AG10803 (cell line): ENCODE results near the gene LIMS1.

ENCODE experiments used
- DNase-seq: peaks from one replicate; pipeline ENCODE4 v3.0.0; 2010; ENCODE audit warnings: low read depth
- H3K4me3 ChIP-seq: 2 replicates; pipeline ENCODE4 v1.5.1; 2011; ENCODE audit warnings: mild to moderate bottlenecking, low read length, control low read depth
- CTCF ChIP-seq: conservative IDR thresholded peaks from 2 replicates; pipeline ENCODE4 v1.5.1; 2011; ENCODE audit warnings: mild to moderate bottlenecking, low read length, control low read depth, inconsistent platforms

Gene LIMS1

GRCh38 chr2:108604196-108604595, 69.9 kb downstream of the LIMS1 start:
- TF ChIP-seq CTCF, result no peak
- no peak for DNase-seq
- no peak overlapping the region for H3K4me3 ChIP-seq

GRCh38 chr2:108605947-108606346, 71.7 kb downstream of the LIMS1 start:
- DNase-seq, result no peak
- TF ChIP-seq CTCF, result no peak
- no peak overlapping the region for H3K4me3 ChIP-seq

GRCh38 chr2:108607706-108608301, 73.5 kb downstream of the LIMS1 start:
- TF ChIP-seq CTCF, result peak; percentile 67
- no peak overlapping the region for H3K4me3 ChIP-seq
- DNase-seq, result peak; percentile 31

GRCh38 chr2:108611021-108611420, 76.8 kb downstream of the LIMS1 start:
- no peak for DNase-seq
- no peak for TF ChIP-seq CTCF
- H3K4me3 ChIP-seq, result no peak overlapping the region

GRCh38 chr2:108612153-108612513, 77.9 kb downstream of the LIMS1 start:
- DNase-seq, result peak; percentile 29
- TF ChIP-seq CTCF, result no peak
- no peak overlapping the region for H3K4me3 ChIP-seq

- H3K4me3 ChIP-seq, result no peak overlapping the region
- no peak for TF ChIP-seq CTCF
- no peak for DNase-seq
These were observed 78.4 kb downstream of the LIMS1 start for GRCh38 chr2:108612514-108613183.
